ENCODE results near the gene TIMM13. TPM values are rescaled to one million over a fixed set of nuclear protein-coding genes. Genes with fewer than 3 reads are reported as not detected.
A peak's percentile ranks its signal among the peaks of the same experiment; 100 is the strongest.
"Not testable (repeated sequence)": the region's sequence is repeated elsewhere in the genome, so short reads cannot be mapped to it uniquely, and the experiment has no call there.

Gene TIMM13
- total RNA-seq, 1 experiment from 2014 or later = 49.3 TPM

DNA sequence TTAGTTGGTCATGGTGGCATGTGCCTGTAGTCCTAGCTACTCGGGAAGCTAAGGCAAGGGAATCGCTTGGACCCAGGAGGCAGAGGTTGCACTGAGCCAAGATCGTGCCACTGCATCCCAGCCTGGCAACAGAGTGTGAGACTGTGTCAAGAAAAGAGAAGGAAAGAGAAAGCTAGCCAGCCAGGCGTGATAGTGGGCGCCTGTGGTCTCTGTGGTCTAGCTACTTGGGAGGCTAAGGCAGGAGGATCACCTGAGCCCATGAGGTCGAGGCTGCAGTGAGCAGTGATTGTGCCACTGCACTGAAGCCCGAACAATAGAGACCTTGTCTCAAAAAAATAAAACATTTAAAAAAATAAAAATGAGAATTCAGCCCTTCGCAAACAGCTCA, 33.3 kb downstream of the TIMM13 start:
- peaks cover 8% of the 10 kb centered on the region for H3K4me1 ChIP-seq (ENCODE audit: low read length)
- no peaks in the 10 kb centered on the region for H3K9me3 ChIP-seq (ENCODE audit: low read length)
- H3K4me2 ChIP-seq (ENCODE audit: low read depth, low read length, poor library complexity, severe bottlenecking) = no peak overlapping the region
- no peaks in the 10 kb centered on the region for H4K20me1 ChIP-seq (ENCODE audit: insufficient read depth, low read depth, low read length)
- H3K9ac ChIP-seq (ENCODE audit: low read length) = no peak overlapping the region
- H2AFZ ChIP-seq (ENCODE audit: low read length) = no peak overlapping the region
- no peak overlapping the region for H3K4me3 ChIP-seq (ENCODE audit: low read length)
- no peaks in the 10 kb centered on the region for H3K27me3 ChIP-seq (ENCODE audit: low read length)
- no peaks in the 10 kb centered on the region for H3K36me3 ChIP-seq (ENCODE audit: insufficient read depth, low read length)
- H3K79me2 ChIP-seq (ENCODE audit: low read length) = no peaks in the 10 kb centered on the region
- DNase-seq = no peak
- H3K9me2 ChIP-seq (replicated peaks; ENCODE audit: insufficient read depth, low read length) = no peaks in the 10 kb centered on the region
- no peak overlapping the region for H3K27ac ChIP-seq (ENCODE audit: low read length)

DNA sequence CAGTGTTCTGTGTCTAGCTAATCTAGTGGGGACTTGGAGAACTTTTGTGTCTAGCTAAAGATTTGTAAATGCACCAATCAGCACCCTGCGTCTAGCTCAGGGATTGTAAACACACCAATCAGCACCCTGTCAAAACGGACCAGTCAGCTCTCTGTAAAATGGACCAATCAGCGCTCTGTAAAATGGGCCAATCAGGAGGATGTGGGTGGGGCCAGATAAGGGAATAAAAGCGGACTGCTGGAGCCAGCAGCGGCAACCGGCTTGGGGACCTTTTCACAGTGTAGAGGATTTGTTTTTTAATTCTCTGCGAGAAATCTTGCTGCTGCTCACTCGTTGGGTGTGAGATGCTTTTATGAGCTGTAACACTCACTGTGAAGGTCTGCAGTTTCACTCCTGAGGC, 34.5 kb downstream of the TIMM13 start:
- H3K9me2 ChIP-seq (replicated peaks; ENCODE audit: insufficient read depth, low read length); H4K20me1 ChIP-seq (ENCODE audit: insufficient read depth, low read depth, low read length); H3K4me3 ChIP-seq (ENCODE audit: low read length); H3K79me2 ChIP-seq (ENCODE audit: low read length); H3K36me3 ChIP-seq (ENCODE audit: insufficient read depth, low read length); DNase-seq; H3K9ac ChIP-seq (ENCODE audit: low read length); H3K4me1 ChIP-seq (ENCODE audit: low read length); H3K27me3 ChIP-seq (ENCODE audit: low read length); H3K9me3 ChIP-seq (ENCODE audit: low read length); H3K27ac ChIP-seq (ENCODE audit: low read length); H2AFZ ChIP-seq (ENCODE audit: low read length); H3K4me2 ChIP-seq (ENCODE audit: low read depth, low read length, poor library complexity, severe bottlenecking): not testable (repeated sequence)

DNA sequence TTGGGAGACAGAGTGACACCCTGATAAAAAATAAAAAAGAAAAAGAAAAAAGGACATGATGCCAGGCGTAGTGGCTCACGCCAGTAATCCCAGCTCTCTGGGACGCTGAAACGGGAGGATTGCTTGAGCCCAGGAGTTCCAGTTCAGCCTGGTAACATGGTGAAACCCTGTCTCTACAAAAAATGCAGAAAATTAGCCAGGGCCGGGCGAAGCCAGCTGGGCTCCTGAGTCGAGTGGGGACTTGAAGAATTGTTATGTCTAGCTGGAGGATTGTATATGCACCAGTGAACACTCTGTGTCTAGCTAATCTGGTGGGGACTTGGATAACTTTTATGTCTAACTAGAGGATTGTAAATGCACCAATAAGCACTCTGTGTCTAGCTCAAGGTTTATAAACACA, 35.0 kb downstream of the TIMM13 start:
- Histone ChIP-seq H3K9me2 (replicated peaks; ENCODE audit: insufficient read depth, low read length) (no peaks in the 10 kb centered on the region), H3K36me3 (ENCODE audit: insufficient read depth, low read length) (no peaks in the 10 kb centered on the region), H3K27ac (ENCODE audit: low read length) (no peak overlapping the region), H3K79me2 (ENCODE audit: low read length) (no peaks in the 10 kb centered on the region), H3K9me3 (ENCODE audit: low read length) (no peaks in the 10 kb centered on the region), H2AFZ (ENCODE audit: low read length) (no peak overlapping the region), H4K20me1 (ENCODE audit: insufficient read depth, low read depth, low read length) (no peaks in the 10 kb centered on the region), H3K4me3 (ENCODE audit: low read length) (no peak overlapping the region), H3K4me1 (ENCODE audit: low read length) (peaks cover 8% of the 10 kb centered on the region), H3K4me2 (ENCODE audit: low read depth, low read length, poor library complexity, severe bottlenecking) (no peak overlapping the region), H3K27me3 (ENCODE audit: low read length) (no peaks in the 10 kb centered on the region), H3K9ac (ENCODE audit: low read length) (no peak overlapping the region)
- DNase-seq = no peak

DNA sequence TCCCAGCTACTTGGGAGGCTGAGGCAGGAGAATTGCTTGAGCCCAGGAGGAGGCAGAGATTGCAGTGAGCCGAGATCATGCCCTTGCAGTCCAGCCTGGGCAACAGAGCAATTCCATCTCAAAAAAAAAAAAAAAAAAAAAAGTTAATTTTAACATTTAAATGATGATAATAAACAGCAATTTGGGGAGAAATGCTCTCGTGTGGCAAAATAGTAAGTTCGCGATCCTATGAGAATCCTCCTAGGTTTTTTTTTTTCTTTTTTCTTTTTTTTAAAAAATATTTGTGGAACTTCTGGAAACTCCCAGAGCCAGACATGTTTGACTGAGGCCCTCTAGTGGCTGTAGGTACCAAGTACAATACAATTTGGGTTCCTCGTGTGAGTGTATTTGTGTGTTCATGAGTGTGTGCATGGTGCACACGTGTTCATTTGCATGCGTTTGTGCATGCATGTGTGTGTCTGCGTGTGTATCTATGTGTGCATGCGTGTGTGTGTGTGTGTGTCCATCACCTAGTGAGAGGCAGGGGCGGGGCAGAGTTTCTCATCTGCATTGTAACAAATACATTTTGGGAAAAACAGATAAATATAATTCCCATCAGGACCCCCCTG, 36.2 kb downstream of the TIMM13 start:
- Histone ChIP-seq H3K9me2 (replicated peaks; ENCODE audit: insufficient read depth, low read length) (no peaks in the 10 kb centered on the region), H3K27me3 (ENCODE audit: low read length) (no peaks in the 10 kb centered on the region), H4K20me1 (ENCODE audit: insufficient read depth, low read depth, low read length) (no peaks in the 10 kb centered on the region), H3K9me3 (ENCODE audit: low read length) (no peaks in the 10 kb centered on the region), H3K36me3 (ENCODE audit: insufficient read depth, low read length) (no peaks in the 10 kb centered on the region), H3K4me3 (ENCODE audit: low read length) (no peak overlapping the region), H3K79me2 (ENCODE audit: low read length) (no peaks in the 10 kb centered on the region), H3K27ac (ENCODE audit: low read length) (no peak overlapping the region), H3K9ac (ENCODE audit: low read length) (no peak overlapping the region), H3K4me2 (ENCODE audit: low read depth, low read length, poor library complexity, severe bottlenecking) (no peak overlapping the region), H2AFZ (ENCODE audit: low read length) (no peak overlapping the region), H3K4me1 (ENCODE audit: low read length) (peaks cover 8% of the 10 kb centered on the region)
- peak; percentile 88 for DNase-seq

DNA sequence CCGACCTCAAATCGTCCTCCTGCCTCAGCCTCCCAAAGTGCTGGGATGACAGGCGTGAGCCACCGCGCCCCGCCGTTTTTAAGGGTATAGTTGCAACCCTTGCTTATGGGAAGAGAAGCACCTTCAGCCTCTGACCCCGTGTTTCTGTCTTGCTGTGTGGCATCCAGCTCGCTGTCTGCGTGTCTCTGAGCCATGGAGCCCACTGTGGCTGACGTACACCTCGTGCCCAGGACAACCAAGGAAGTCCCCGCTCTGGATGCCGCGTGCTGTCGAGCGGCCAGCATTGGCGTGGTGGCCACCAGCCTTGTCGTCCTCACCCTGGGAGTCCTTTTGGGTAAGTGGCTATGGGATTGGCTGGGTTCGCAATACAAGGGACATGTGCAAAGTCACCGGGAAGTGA, 37.8 kb downstream of the TIMM13 start:
- no peak overlapping the region for H3K4me3 ChIP-seq (ENCODE audit: low read length)
- H3K9ac ChIP-seq (ENCODE audit: low read length) = no peak overlapping the region
- H3K4me1 ChIP-seq (ENCODE audit: low read length) = peaks cover 5% of the 10 kb centered on the region

DNA sequence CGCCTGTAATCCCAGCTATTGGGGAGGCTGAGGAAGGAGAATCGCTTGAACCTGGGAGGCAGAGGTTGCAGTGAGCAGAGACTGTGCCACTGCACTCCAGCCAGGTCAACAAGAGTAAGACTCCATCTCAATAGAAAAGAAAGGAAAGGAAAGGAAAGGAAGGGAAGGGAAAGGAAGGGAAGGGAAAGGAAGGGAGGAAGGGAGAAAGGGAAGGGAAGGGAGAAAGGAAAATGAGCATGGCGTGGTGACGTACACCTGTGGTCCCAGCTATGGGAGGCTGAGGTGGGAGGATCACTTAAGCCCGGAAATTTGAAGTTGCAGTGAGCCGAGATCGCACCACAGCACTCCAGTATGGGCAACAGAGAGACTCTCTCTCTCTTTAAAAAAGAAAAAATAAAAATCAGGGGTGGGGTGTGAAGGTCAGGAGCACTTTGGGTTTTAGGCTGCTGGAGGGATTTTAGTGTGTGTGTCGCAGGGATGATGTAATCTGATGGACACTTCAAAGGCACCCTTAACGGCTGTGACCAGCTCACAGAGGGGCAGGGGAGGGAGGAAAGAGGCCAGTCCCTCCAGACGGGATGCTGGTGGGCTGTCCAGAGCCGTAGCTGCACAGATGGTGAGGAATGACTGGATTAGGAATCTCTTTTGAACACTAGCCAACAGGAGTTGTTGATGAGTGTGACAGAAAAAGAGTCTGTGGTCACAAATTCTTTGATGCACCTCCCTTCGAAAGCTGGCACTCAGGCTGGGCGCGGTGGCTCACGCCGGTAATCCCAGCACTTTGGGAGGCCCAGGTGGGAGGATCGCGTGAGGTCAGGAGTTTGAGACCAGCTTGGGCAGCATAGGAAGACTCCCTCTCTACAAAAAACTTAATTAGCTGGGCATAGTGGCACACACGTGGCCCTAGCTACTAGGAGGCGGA, 39.8 kb downstream of the TIMM13 start:
- no peaks in the 10 kb centered on the region for H3K9me3 ChIP-seq (ENCODE audit: low read length)
- H3K27ac ChIP-seq (ENCODE audit: low read length) = no peak overlapping the region
- no peaks in the 10 kb centered on the region for H3K9me2 ChIP-seq (replicated peaks; ENCODE audit: insufficient read depth, low read length)
- no peak overlapping the region for H3K4me2 ChIP-seq (ENCODE audit: low read depth, low read length, poor library complexity, severe bottlenecking)
- H3K9ac ChIP-seq (ENCODE audit: low read length) = no peak overlapping the region
- no peak overlapping the region for H2AFZ ChIP-seq (ENCODE audit: low read length)
- H3K79me2 ChIP-seq (ENCODE audit: low read length) = no peaks in the 10 kb centered on the region
- H3K4me3 ChIP-seq (ENCODE audit: low read length) = no peak overlapping the region
- H4K20me1 ChIP-seq (ENCODE audit: insufficient read depth, low read depth, low read length) = no peaks in the 10 kb centered on the region
- no peaks in the 10 kb centered on the region for H3K36me3 ChIP-seq (ENCODE audit: insufficient read depth, low read length)
- peaks cover 6% of the 10 kb centered on the region; the same call in 1 of the 2 replicates for H3K4me1 ChIP-seq (ENCODE audit: low read length)
- no peaks in the 10 kb centered on the region for H3K27me3 ChIP-seq (ENCODE audit: low read length)
- no peak for DNase-seq

More for the DNA sequence above, 37.8 kb downstream of the TIMM13 start:
- Histone ChIP-seq H3K4me2 (ENCODE audit: low read depth, low read length, poor library complexity, severe bottlenecking) (no peak overlapping the region), H3K27ac (ENCODE audit: low read length) (no peak overlapping the region), H3K79me2 (ENCODE audit: low read length) (no peaks in the 10 kb centered on the region), H3K9me3 (ENCODE audit: low read length) (no peaks in the 10 kb centered on the region), H4K20me1 (ENCODE audit: insufficient read depth, low read depth, low read length) (no peaks in the 10 kb centered on the region), H2AFZ (ENCODE audit: low read length) (no peak overlapping the region), H3K36me3 (ENCODE audit: insufficient read depth, low read length) (no peaks in the 10 kb centered on the region), H3K9me2 (replicated peaks; ENCODE audit: insufficient read depth, low read length) (no peaks in the 10 kb centered on the region), H3K27me3 (ENCODE audit: low read length) (no peaks in the 10 kb centered on the region)
- no peak for DNase-seq

DNA sequence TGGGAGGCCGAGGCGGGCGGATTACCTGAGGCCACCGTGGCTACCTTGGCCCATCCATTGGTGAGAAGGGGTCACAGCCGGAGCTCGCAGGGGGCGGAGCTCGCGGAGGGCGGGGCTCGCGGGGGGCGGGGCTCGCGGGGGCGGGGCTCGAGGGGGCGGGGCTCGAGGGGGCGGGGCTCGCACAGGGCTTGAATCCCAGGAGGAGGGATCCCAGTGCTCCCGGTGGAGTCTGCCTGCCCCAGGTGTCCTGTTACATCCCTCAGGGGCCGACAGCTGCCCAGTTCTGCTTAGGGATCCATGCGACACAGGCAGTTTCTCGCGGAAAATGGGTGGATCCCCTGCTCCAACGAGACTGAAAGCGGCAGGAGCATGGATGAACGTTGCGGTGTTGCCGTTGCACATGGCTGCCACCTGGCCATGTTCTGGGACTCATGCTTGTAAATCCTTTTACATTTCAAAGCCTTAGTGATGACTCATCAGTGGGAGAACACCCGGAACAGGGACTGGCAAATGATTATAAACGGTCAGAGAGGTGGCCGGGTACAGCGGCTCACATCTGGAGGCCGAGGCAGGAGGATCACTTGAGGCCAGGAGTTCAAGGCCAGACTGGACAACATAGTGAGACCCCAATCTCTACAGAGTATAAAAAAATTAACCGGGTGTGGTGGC, 42.2 kb downstream of the TIMM13 start:
- H3K27ac ChIP-seq (ENCODE audit: low read length) = no peak overlapping the region
- no peak overlapping the region for H3K9ac ChIP-seq (ENCODE audit: low read length)
- peaks cover 4% of the 10 kb centered on the region; the same call in 1 of the 2 replicates for H3K4me1 ChIP-seq (ENCODE audit: low read length)
- DNase-seq = no peak
- H2AFZ ChIP-seq (ENCODE audit: low read length) = no peak overlapping the region
- no peaks in the 10 kb centered on the region for H3K9me3 ChIP-seq (ENCODE audit: low read length)
- no peaks in the 10 kb centered on the region for H4K20me1 ChIP-seq (ENCODE audit: insufficient read depth, low read depth, low read length)
- H3K4me3 ChIP-seq (ENCODE audit: low read length) = no peak overlapping the region
- no peak overlapping the region for H3K4me2 ChIP-seq (ENCODE audit: low read depth, low read length, poor library complexity, severe bottlenecking)
- no peaks in the 10 kb centered on the region for H3K27me3 ChIP-seq (ENCODE audit: low read length)
- no peaks in the 10 kb centered on the region for H3K79me2 ChIP-seq (ENCODE audit: low read length)
- H3K9me2 ChIP-seq (replicated peaks; ENCODE audit: insufficient read depth, low read length) = no peaks in the 10 kb centered on the region
- no peaks in the 10 kb centered on the region for H3K36me3 ChIP-seq (ENCODE audit: insufficient read depth, low read length)

DNA sequence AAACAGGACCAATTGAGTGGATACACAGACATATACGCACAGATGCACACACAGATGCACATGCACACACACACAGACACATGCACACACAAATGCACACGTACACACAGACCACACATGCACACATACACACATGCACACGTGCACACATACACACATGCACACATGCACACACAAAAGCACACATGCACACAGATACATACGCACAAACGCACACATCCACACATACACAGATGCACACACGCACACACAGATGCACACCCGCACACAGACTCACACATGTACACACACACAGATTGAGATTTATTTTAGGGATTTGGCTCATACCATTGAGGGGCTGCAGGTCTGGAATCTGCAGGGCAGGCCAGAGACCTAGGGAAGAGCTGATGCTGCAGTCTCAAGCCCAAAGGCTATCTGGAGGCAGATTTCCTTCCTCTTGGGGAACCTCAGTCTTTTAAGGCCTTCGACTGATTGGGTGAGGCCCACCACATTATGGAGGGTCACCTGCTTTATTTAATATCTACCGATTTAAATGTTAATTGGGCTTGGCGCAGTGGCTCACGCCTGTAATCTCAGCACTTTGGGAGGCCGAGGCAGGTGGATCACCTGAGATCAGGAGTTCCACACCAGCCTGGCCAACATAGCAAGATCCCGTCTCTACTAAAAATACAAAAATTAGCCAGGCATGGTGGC, 44.7 kb downstream of the TIMM13 start:
- Histone ChIP-seq H3K4me3 (ENCODE audit: low read length) (no peak overlapping the region), H3K36me3 (ENCODE audit: insufficient read depth, low read length) (no peaks in the 10 kb centered on the region), H3K9me3 (ENCODE audit: low read length) (no peaks in the 10 kb centered on the region; the same call in 1 of the 2 replicates), H4K20me1 (ENCODE audit: insufficient read depth, low read depth, low read length) (no peaks in the 10 kb centered on the region), H3K4me2 (ENCODE audit: low read depth, low read length, poor library complexity, severe bottlenecking) (no peak overlapping the region), H3K9me2 (replicated peaks; ENCODE audit: insufficient read depth, low read length) (no peaks in the 10 kb centered on the region), H2AFZ (ENCODE audit: low read length) (no peak overlapping the region), H3K79me2 (ENCODE audit: low read length) (no peaks in the 10 kb centered on the region), H3K27me3 (ENCODE audit: low read length) (no peaks in the 10 kb centered on the region), H3K4me1 (ENCODE audit: low read length) (peaks cover 4% of the 10 kb centered on the region; the same call in 1 of the 2 replicates), H3K9ac (ENCODE audit: low read length) (no peak overlapping the region), H3K27ac (ENCODE audit: low read length) (no peak overlapping the region)
- DNase-seq = no peak

Data from Karpas-422 (cell line).